Urothelium cell line (cell line): ENCODE measurements around the gene CACNG5.
A peak's percentile ranks its signal among the peaks of the same experiment; 100 is the strongest.
"Not testable (repeated sequence)": the region's sequence is repeated elsewhere in the genome, so short reads cannot be mapped to it uniquely, and the experiment has no call there.

Experiments
- DNase-seq: peaks from one replicate; pipeline ENCODE4 v3.0.0; 2011; ENCODE audit warnings: low spot score, mixed read lengths
- FAIRE-seq: peaks from 2 replicates; lab custom pipeline; 2011; peaks lifted over from hg19 to GRCh38; lab: Jason Lieb, UNC

The CACNG5 gene

GRCh38 chr17:66903296-66903695 lies 68.4 kb downstream of the CACNG5 start:
- DNase-seq, FAIRE-seq: not testable (repeated sequence)

GRCh38 chr17:66903781-66904180 lies 68.9 kb downstream of the CACNG5 start:
- DNase-seq (no peak), FAIRE-seq (no peak)

- FAIRE-seq (peak; percentile 96), DNase-seq (peak; percentile 79)
Measured at GRCh38 chr17:66904760-66905624, 70.1 kb downstream of the CACNG5 start.

- peak; percentile 86 for FAIRE-seq
- peak; percentile 81 for DNase-seq
Measured at GRCh38 chr17:66906321-66907278, 71.7 kb downstream of the CACNG5 start.

GRCh38 chr17:66909804-66910373 lies 75.0 kb downstream of the CACNG5 start:
- DNase-seq (no peak), FAIRE-seq (no peak)

- no peak for FAIRE-seq
- no peak for DNase-seq
Measured at GRCh38 chr17:66910651-66911285, 75.9 kb downstream of the CACNG5 start.

GRCh38 chr17:66915204-66915611 lies 80.3 kb downstream of the CACNG5 start:
- FAIRE-seq (no peak), DNase-seq (peak; percentile 49)

- DNase-seq: no peak
- FAIRE-seq: peak; percentile 91
Measured at GRCh38 chr17:66915792-66916191, 80.9 kb downstream of the CACNG5 start.

GRCh38 chr17:66916946-66917345 lies 82.0 kb downstream of the CACNG5 start:
- FAIRE-seq: no peak
- DNase-seq: no peak

GRCh38 chr17:66918896-66919295 lies 84.0 kb downstream of the CACNG5 start:
- FAIRE-seq: no peak
- DNase-seq: no peak

GRCh38 chr17:66920435-66920834 lies 85.5 kb downstream of the CACNG5 start:
- DNase-seq (no peak), FAIRE-seq (peak; percentile 50)

GRCh38 chr17:66920950-66921349 lies 86.0 kb downstream of the CACNG5 start:
- DNase-seq (no peak), FAIRE-seq (no peak)

- no peak for DNase-seq
- FAIRE-seq: no peak
Measured at GRCh38 chr17:66923886-66924285, 89.0 kb downstream of the CACNG5 start.

GRCh38 chr17:66925811-66926500 lies 91.0 kb downstream of the CACNG5 start:
- FAIRE-seq: peak; percentile 73
- DNase-seq: no peak

GRCh38 chr17:66928949-66929348 lies 94.0 kb downstream of the CACNG5 start:
- DNase-seq (no peak), FAIRE-seq (no peak)

GRCh38 chr17:66929591-66929990 lies 94.7 kb downstream of the CACNG5 start:
- no peak for DNase-seq
- FAIRE-seq: no peak

- no peak for DNase-seq
- peak; percentile 17 for FAIRE-seq
Measured at GRCh38 chr17:66930933-66931332, 96.0 kb downstream of the CACNG5 start.

GRCh38 chr17:66932311-66932710 lies 97.4 kb downstream of the CACNG5 start:
- DNase-seq (no peak), FAIRE-seq (no peak)

- FAIRE-seq: no peak
- DNase-seq: no peak
Measured at GRCh38 chr17:66934040-66934439, 99.1 kb downstream of the CACNG5 start.
